ENCODE measurements around the gene MAFG. TPM values are rescaled to one million over a fixed set of nuclear protein-coding genes. Genes with fewer than 3 reads are reported as not detected.

MAFG gene
- total and polyA plus RNA-seq, 2 of the 13 experiments (the other 11 are each of a cell fraction or from before 2014, with no cell fraction given): 14.5 to 20.0 TPM

DNA sequence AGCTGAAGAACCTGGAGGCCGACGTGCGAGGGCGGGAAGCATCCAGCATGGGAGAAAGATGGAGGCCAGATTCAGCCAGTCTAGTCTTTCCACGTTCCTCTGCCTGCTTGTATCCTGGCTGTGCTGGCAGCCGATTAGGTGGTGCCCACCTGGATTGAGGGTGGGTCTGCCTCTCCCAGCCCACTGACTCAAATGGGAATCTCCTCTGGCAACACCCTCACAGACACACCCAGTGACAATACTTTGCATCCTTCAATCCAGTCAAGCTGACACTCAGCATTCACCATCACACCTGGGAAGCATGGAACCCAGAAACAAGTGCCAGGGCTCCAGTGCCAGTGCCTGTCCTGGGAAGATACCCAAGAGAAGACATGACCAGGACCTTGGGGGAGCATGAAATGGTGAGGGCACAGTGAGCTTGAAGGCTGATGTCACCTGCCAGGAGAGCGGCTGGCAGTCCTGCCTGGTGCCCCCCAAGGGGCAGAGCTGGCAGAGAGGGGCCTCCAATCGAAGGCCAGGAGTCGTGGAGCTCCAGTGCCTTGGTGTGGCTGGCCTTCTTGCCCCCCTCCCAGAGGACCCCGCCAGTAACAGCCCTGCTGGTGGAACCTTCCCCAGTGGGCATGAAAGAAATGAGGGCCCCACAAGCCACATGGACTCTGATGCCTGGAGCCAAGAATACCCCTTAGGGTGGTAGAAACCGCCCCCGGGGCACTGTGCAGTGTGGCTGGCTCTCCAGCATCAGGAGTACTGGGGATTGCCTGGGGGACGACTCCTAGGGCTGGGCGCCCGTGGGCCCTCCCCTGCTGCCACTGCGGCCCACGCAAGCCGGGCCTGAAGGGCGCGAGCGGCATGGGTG is 26.1 kb downstream of the MAFG start (continued):
- no peak for TF ChIP-seq MYNN (CRISPR knock-in tag; IDR thresholded peaks at IDR 0.05; ENCODE audit: low read depth)
- no peak for TF ChIP-seq PHF21A (CRISPR knock-in tag; IDR thresholded peaks at IDR 0.05)
- no peak for TF ChIP-seq PREB (CRISPR knock-in tag; IDR thresholded peaks at IDR 0.05)
- no peak for TF ChIP-seq XRCC5 (optimal IDR thresholded peaks at IDR 0.05; ENCODE audit: low read length)
- TF ChIP-seq CENPBD1 (CRISPR knock-in tag; IDR thresholded peaks at IDR 0.05; ENCODE audit: borderline replicate concordance, low read depth): no peak
- TF ChIP-seq SETDB1 (CRISPR knock-in tag; IDR thresholded peaks at IDR 0.05; ENCODE audit: borderline replicate concordance): no peak
- no peak for TF ChIP-seq U2AF2 (IDR thresholded peaks at IDR 0.05; ENCODE audit: low read depth, low read length)
- TF ChIP-seq, protein P1, sequence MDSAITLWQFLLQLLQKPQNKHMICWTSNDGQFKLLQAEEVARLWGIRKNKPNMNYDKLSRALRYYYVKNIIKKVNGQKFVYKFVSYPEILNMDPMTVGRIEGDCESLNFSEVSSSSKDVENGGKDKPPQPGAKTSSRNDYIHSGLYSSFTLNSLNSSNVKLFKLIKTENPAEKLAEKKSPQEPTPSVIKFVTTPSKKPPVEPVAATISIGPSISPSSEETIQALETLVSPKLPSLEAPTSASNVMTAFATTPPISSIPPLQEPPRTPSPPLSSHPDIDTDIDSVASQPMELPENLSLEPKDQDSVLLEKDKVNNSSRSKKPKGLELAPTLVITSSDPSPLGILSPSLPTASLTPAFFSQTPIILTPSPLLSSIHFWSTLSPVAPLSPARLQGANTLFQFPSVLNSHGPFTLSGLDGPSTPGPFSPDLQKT (CRISPR knock-in tag; IDR thresholded peaks at IDR 0.05; ENCODE audit: borderline replicate concordance): no peak
- TF ChIP-seq ZNF124 (CRISPR knock-in tag; IDR thresholded peaks at IDR 0.05): no peak

Measured in HepG2 (cell line).